Measurements from ENCODE around the gene RNF17. TPM values are rescaled to one million over a fixed set of nuclear protein-coding genes. Genes with fewer than 3 reads are reported as not detected.

The RNF17 gene
- total RNA-seq, 1 experiment from 2014 or later: not detected

DNA sequence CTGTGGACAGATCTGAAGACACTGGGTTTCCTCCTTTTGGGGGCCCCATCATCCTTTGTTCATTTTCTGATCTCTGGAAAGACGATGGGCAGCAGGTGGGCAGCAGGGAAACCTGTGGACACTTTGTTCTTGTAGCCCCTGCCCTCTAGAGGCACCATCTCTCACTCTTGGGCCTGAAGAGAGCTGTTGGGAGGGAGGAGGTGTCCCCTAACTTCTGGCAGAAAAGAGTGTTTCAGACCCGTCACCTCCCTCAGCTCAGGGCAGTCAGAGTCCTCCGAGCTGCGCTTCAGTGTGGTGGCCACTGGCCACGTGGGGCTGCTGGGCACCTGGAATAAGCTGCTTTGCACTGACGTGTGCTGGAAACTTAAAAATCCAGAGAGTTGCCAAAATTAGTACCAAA is 26.9 kb upstream of the RNF17 start:
- intact Hi-C loops (cut with micrococcal nuclease): no loop called here
- ChIA-PET CTCF (interaction anchor here (0.6 to 1.1 kb wide), 2 partner anchors 10 to 236 kb away, joined by 3 read pairs; no protein-coding TSS in a partner anchor), POLR2A (no interaction called here)
- Mint-ChIP-seq H3K4me3 (ENCODE audit: unreplicated experiment) (no peak overlapping the region), H3K27me3 (ENCODE audit: insufficient read depth, unreplicated experiment) (no peaks in the 10 kb centered on the region), H3K27ac (ENCODE audit: low read depth, unreplicated experiment) (no peak overlapping the region), H3K36me3 (ENCODE audit: insufficient read depth, unreplicated experiment) (no peaks in the 10 kb centered on the region), H3K4me1 (ENCODE audit: insufficient read depth, unreplicated experiment) (no peaks in the 10 kb centered on the region), H3K9me3 (ENCODE audit: unreplicated experiment) (no peaks in the 10 kb centered on the region)
- TF ChIP-seq, protein P1, sequence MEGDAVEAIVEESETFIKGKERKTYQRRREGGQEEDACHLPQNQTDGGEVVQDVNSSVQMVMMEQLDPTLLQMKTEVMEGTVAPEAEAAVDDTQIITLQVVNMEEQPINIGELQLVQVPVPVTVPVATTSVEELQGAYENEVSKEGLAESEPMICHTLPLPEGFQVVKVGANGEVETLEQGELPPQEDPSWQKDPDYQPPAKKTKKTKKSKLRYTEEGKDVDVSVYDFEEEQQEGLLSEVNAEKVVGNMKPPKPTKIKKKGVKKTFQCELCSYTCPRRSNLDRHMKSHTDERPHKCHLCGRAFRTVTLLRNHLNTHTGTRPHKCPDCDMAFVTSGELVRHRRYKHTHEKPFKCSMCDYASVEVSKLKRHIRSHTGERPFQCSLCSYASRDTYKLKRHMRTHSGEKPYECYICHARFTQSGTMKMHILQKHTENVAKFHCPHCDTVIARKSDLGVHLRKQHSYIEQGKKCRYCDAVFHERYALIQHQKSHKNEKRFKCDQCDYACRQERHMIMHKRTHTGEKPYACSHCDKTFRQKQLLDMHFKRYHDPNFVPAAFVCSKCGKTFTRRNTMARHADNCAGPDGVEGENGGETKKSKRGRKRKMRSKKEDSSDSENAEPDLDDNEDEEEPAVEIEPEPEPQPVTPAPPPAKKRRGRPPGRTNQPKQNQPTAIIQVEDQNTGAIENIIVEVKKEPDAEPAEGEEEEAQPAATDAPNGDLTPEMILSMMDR (IDR thresholded peaks at IDR 0.05; ENCODE audit: unreplicated experiment): no peak
- no peak for DNase-seq (ENCODE audit: unreplicated experiment)
- no TSS peak for BruUV-seq (replicated peaks)

DNA sequence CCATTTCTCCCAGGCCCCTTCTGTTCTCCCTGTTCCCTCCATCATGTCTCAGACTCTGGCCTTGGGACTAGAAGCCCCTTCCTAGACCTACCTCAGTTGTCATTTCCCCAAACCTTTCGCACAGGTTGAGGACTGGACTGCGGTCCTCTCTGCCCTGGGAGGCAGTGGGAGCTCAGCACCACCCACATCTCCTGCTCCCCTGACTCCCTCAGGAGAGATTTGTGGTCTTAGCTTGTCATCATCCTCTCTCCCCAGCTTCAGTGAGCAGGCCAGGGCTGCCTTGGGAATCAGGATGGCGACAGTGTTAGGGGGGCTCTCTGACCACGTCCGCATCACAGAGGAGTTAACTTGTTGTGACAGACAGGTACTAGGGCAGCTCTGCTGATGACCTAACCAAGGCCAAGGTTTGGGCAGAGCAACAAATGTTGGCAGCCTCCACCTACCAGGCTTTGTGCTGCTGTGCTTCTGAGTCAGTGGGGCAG is 25.6 kb upstream of the RNF17 start:
- Mint-ChIP-seq H3K27me3 (ENCODE audit: insufficient read depth, unreplicated experiment) (no peaks in the 10 kb centered on the region), H3K4me3 (ENCODE audit: unreplicated experiment) (no peak overlapping the region), H3K4me1 (ENCODE audit: insufficient read depth, unreplicated experiment) (no peaks in the 10 kb centered on the region), H3K36me3 (ENCODE audit: insufficient read depth, unreplicated experiment) (no peaks in the 10 kb centered on the region), H3K9me3 (ENCODE audit: unreplicated experiment) (no peaks in the 10 kb centered on the region), H3K27ac (ENCODE audit: low read depth, unreplicated experiment) (no peak overlapping the region)
- DNase-seq (ENCODE audit: unreplicated experiment): no peak
- intact Hi-C loops (cut with micrococcal nuclease): no loop called here
- POLR2A ChIA-PET: no interaction called here
- CTCF ChIA-PET: interaction anchor here (0.7 to 1.2 kb wide), 2 partner anchors 15 to 114 kb away, joined by 3 read pairs; no protein-coding TSS in a partner anchor
- TF ChIP-seq, protein P1 (IDR thresholded peaks at IDR 0.05; ENCODE audit: unreplicated experiment): no peak
- BruUV-seq (replicated peaks): no TSS peak

DNA sequence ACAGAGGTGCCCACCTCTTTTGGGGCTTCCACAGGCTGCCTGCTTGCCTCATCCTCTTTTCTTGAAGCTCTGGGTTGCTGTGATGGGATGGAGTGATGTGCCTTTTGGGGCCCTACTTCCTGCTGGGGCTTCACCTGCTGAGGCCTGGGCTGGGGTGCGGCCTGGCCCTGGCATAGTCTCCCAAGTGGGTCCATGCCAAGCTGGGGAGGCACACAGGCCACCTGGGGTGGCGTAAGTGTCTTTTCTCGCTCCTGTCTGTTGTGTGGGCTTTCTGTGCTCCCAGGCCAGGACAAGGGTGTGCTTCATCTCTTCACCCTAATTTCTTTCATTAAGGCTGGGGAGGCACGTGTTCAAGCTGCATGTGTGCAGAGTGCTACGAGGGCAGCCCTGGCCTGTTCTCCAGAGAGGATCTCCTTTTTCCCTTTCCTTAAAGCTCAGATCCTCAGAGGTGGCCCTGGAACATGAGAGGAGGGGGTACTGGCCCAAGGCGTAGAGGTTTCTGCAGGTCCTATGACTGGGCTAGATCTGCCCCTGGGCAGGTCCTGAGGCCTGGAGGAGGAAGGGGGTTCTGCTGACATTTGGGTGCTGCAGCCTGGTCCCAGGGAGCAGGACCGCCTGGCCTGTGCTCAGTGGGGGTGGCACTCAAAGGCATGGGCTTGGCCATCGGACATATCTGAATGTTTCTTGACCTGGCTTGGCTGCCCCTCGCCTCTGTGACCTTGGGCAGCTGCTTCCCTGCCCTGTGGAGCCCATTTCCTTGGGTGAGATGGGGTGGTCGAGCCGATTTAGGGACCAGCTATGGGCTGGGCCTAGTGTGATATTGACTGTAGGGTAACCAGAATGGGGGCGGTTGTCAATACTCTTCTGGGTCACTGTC is 23.7 kb upstream of the RNF17 start:
- ChIA-PET CTCF (interaction anchor here (0.5 to 1.5 kb wide), 10 partner anchors 10 to 260 kb away, joined by 3 to 9 read pairs (median 3); no protein-coding TSS in a partner anchor), POLR2A (interaction anchor here (0.8 kb wide), 1 partner anchor 118 kb away, joined by 3 read pairs; no protein-coding TSS in a partner anchor)
- no peaks in the 10 kb centered on the region for H3K9me3 Mint-ChIP-seq (ENCODE audit: unreplicated experiment)
- no peak overlapping the region for H3K4me3 Mint-ChIP-seq (ENCODE audit: unreplicated experiment)
- H3K27me3 Mint-ChIP-seq (ENCODE audit: insufficient read depth, unreplicated experiment): peaks cover 7% of the 10 kb centered on the region
- H3K27ac Mint-ChIP-seq (ENCODE audit: low read depth, unreplicated experiment): no peak overlapping the region
- intact Hi-C loops (cut with micrococcal nuclease): no loop called here
- TF ChIP-seq, protein P1 (IDR thresholded peaks at IDR 0.05; ENCODE audit: unreplicated experiment): no peak
- H3K4me1 Mint-ChIP-seq (ENCODE audit: insufficient read depth, unreplicated experiment): no peaks in the 10 kb centered on the region
- no TSS peak for BruUV-seq (replicated peaks)
- no peaks in the 10 kb centered on the region for H3K36me3 Mint-ChIP-seq (ENCODE audit: insufficient read depth, unreplicated experiment)
- DNase-seq (ENCODE audit: unreplicated experiment): no peak

DNA sequence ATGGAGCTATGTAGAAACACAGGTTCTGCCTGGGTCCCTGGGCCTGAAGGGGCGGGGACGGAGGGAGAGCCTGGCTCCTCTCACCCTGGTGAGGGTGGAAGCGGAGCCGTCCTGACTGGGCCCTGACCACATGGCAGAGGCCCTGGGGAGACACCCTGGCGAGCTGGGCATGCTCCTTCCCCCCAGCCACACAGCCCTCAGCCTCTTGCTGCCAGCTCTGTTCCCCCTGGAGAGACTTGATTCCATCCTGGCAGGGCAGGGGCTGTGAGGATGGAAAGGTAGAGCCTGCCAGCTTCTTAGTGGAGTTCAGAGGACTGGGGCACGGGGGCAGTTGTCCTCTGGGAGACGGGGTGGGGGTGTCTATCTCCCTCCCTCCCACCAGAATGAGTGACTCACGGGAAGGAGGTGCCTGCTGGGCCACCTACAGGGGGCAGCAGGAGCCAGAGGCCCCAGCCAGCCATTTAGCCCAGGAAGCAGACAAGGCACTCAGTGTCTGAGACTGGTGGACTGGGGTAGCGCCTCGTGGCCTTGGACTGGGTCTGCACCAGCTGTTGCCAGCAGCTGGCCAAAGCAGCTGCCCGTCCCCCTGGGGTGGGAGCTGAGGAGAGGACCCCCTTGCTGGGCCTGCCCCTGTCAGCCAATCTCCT is 22.8 kb upstream of the RNF17 start:
- H3K27me3 Mint-ChIP-seq (ENCODE audit: insufficient read depth, unreplicated experiment): peaks cover 11% of the 10 kb centered on the region
- H3K4me3 Mint-ChIP-seq (ENCODE audit: unreplicated experiment): no peak overlapping the region
- H3K36me3 Mint-ChIP-seq (ENCODE audit: insufficient read depth, unreplicated experiment): no peaks in the 10 kb centered on the region
- DNase-seq (ENCODE audit: unreplicated experiment): peak; percentile 33
- no peak overlapping the region for H3K27ac Mint-ChIP-seq (ENCODE audit: low read depth, unreplicated experiment)
- BruUV-seq (replicated peaks): no TSS peak
- intact Hi-C loops (cut with micrococcal nuclease): no loop called here
- TF ChIP-seq, protein P1 (IDR thresholded peaks at IDR 0.05; ENCODE audit: unreplicated experiment): peak; percentile 25
- no peaks in the 10 kb centered on the region for H3K4me1 Mint-ChIP-seq (ENCODE audit: insufficient read depth, unreplicated experiment)
- H3K9me3 Mint-ChIP-seq (ENCODE audit: unreplicated experiment): no peaks in the 10 kb centered on the region
- CTCF ChIA-PET: interaction anchor here (0.6 to 1.5 kb wide), 7 partner anchors 14 to 259 kb away, joined by 3 to 9 read pairs (median 3); no protein-coding TSS in a partner anchor
- POLR2A ChIA-PET: no interaction called here

Measured in MCF 10A (cell line).